HEK293 (cell line): ENCODE measurements around the gene TEX36.
"Not testable (repeated sequence)": the region's sequence is repeated elsewhere in the genome, so short reads cannot be mapped to it uniquely, and the experiment has no call there.

ENCODE experiments used
- CTCF ChIA-PET: fragments of 350-600 bp; formaldehyde crosslinking; extraction: SDS; loops from one replicate; lab custom pipeline; 2021; ENCODE audit warnings: antibody characterized with exemption; lab: Yijun Ruan, JAX
- POLR2A ChIA-PET: fragments of 300-600 bp; formaldehyde crosslinking; extraction: SDS; loops from one replicate; lab custom pipeline; 2020; ENCODE audit warnings: antibody characterized with exemption, inconsistent platforms; lab: Yijun Ruan, JAX
- H3K27ac ChIP-seq: fragments of 200-500 bp; sonication (Bioruptor generic); 2 replicates; pipeline ENCODE4 v1.5.1; 2014; ENCODE audit warnings: low read depth, low read length, control low read depth, inconsistent platforms; ENCODE audit errors: extremely low read depth
- H3K36me3 ChIP-seq, 2 experiments: fragments of 200-500 bp in 1 of 2; sonication (Bioruptor generic) in 1 of 2; 1 replicate in 1 of 2; 2 replicates in 1 of 2; pipeline ENCODE4 v1.5.1; 2014 to 2017; ENCODE audit warnings: inconsistent platforms in 2 of 2, low read length in 2 of 2; ENCODE audit not compliant: control insufficient read depth in 2 of 2, insufficient read depth in 1 of 2
- H3K4me1 ChIP-seq: fragments of 200-500 bp; sonication (Bioruptor generic); 2 replicates; pipeline ENCODE4 v1.5.1; 2014; ENCODE audit warnings: mild to moderate bottlenecking, low read length, inconsistent platforms; ENCODE audit not compliant: control insufficient read depth, insufficient read depth
- H3K4me3 ChIP-seq: 2 replicates; pipeline ENCODE4 v1.5.1; 2011; ENCODE audit warnings: low read depth, mild to moderate bottlenecking, control low read depth, low read length, moderate library complexity
- H3K9me3 ChIP-seq: fragments of 200-500 bp; sonication (Bioruptor generic); 2 replicates; pipeline ENCODE4 v1.5.1; 2014; ENCODE audit warnings: low read depth, low read length, inconsistent platforms; ENCODE audit not compliant: control insufficient read depth, insufficient read depth
- BCL6B ChIP-seq: fragments of 450-650 bp; formaldehyde crosslinking; IDR thresholded peaks from 2 replicates; pipeline ENCODE4 v1.5.1; 2017; ENCODE audit warnings: missing biosample characterization, missing genetic modification characterization
- CTCF ChIP-seq: fragments of 450-650 bp; formaldehyde crosslinking; IDR thresholded peaks from 2 replicates; pipeline ENCODE4 v1.5.1; 2016; ENCODE audit warnings: missing biosample characterization, missing genetic modification characterization
- PRDM6 ChIP-seq: fragments of 450-650 bp; formaldehyde crosslinking; IDR thresholded peaks from 2 replicates; pipeline ENCODE4 v1.5.1; 2017; ENCODE audit warnings: missing biosample characterization, missing genetic modification characterization
- ZBTB44 ChIP-seq: fragments of 450-650 bp; IDR thresholded peaks from 2 replicates; pipeline ENCODE4 v1.5.1; 2018; ENCODE audit warnings: missing biosample characterization, mild to moderate bottlenecking, missing genetic modification characterization
- ZNF146 ChIP-seq: fragments of 450-650 bp; formaldehyde crosslinking; IDR thresholded peaks from 2 replicates; pipeline ENCODE4 v1.5.1; 2016; ENCODE audit warnings: missing biosample characterization, missing genetic modification characterization
- ZNF19 ChIP-seq: fragments of 450-650 bp; formaldehyde crosslinking; IDR thresholded peaks from 2 replicates; pipeline ENCODE4; 2016; ENCODE audit warnings: missing biosample characterization, missing genetic modification characterization, low read depth
- ZNF223 ChIP-seq: fragments of 450-650 bp; formaldehyde crosslinking; IDR thresholded peaks from 2 replicates; pipeline ENCODE4 v1.5.1; 2016; ENCODE audit warnings: missing biosample characterization, missing genetic modification characterization
- ZNF280D ChIP-seq: fragments of 450-650 bp; formaldehyde crosslinking; IDR thresholded peaks from 2 replicates; pipeline ENCODE4 v1.5.1; 2016; ENCODE audit warnings: missing biosample characterization, missing genetic modification characterization
- ZNF311 ChIP-seq: fragments of 450-650 bp; formaldehyde crosslinking; IDR thresholded peaks from 2 replicates; pipeline ENCODE4 v1.5.1; 2017; ENCODE audit warnings: missing biosample characterization, missing genetic modification characterization, borderline replicate concordance
- ZNF48 ChIP-seq: fragments of 450-650 bp; formaldehyde crosslinking; IDR thresholded peaks from 2 replicates; pipeline ENCODE4 v1.5.1; 2016; ENCODE audit warnings: missing biosample characterization, missing genetic modification characterization
- ZNF488 ChIP-seq: fragments of 450-650 bp; formaldehyde crosslinking; IDR thresholded peaks from 2 replicates; pipeline ENCODE4 v1.5.1; 2016; ENCODE audit warnings: missing biosample characterization, missing genetic modification characterization
- ZNF521 ChIP-seq: fragments of 450-650 bp; formaldehyde crosslinking; IDR thresholded peaks from 2 replicates; pipeline ENCODE4 v1.5.1; 2017; ENCODE audit warnings: missing biosample characterization, mild to moderate bottlenecking, missing genetic modification characterization
- ZNF548 ChIP-seq: fragments of 450-650 bp; formaldehyde crosslinking; IDR thresholded peaks from 2 replicates; pipeline ENCODE4 v1.5.1; 2016; ENCODE audit warnings: missing biosample characterization, missing genetic modification characterization
- ZNF555 ChIP-seq: fragments of 450-650 bp; formaldehyde crosslinking; conservative IDR thresholded peaks from 2 replicates; pipeline ENCODE4 v1.5.1; 2017; ENCODE audit warnings: missing biosample characterization, mild to moderate bottlenecking, missing genetic modification characterization, inconsistent platforms
- ZNF580 ChIP-seq: fragments of 450-650 bp; formaldehyde crosslinking; IDR thresholded peaks from 2 replicates; pipeline ENCODE4 v1.5.1; 2016; ENCODE audit warnings: missing biosample characterization, missing genetic modification characterization
- ZNF596 ChIP-seq: fragments of 450-650 bp; IDR thresholded peaks from 2 replicates; pipeline ENCODE4 v1.5.0; 2018; ENCODE audit warnings: missing biosample characterization, mild to moderate bottlenecking, missing genetic modification characterization, moderate library complexity
- ZNF629 ChIP-seq: fragments of 450-650 bp; formaldehyde crosslinking; IDR thresholded peaks from 2 replicates; pipeline ENCODE4 v1.5.1; 2017; ENCODE audit warnings: missing biosample characterization, missing genetic modification characterization

Gene TEX36

GRCh38 chr10:125656523-125656922, 26.4 kb downstream of the TEX36 start:
- CTCF ChIA-PET: interaction anchor here (0.6 kb wide), 1 partner anchor 609 kb away, joined by 3 read pairs; no protein-coding TSS in a partner anchor

GRCh38 chr10:125653113-125653512, 29.9 kb downstream of the TEX36 start:
- H3K4me1 ChIP-seq, POLR2A ChIA-PET, H3K27ac ChIP-seq, H3K9me3 ChIP-seq, H3K4me3 ChIP-seq, H3K36me3 ChIP-seq, CTCF ChIA-PET: not testable (repeated sequence)
- TF ChIP-seq ZNF146 (peak; percentile 93), ZNF580 (tag by site-specific recombination) (peak; percentile 38; the same call in 1 of the 2 replicates), ZNF280D (tag by site-specific recombination) (0 out of 2 replicates have a peak, but pooled peaks have one; percentile 48)

More at GRCh38 chr10:125656523-125656922, 26.4 kb downstream of the TEX36 start:
- Histone ChIP-seq H3K4me3 (no peak overlapping the region), H3K36me3 (no peaks in the 10 kb centered on the region), H3K27ac (no peak overlapping the region), H3K9me3 (no peaks in the 10 kb centered on the region), H3K4me1 (peaks cover 5% of the 10 kb centered on the region)
- POLR2A ChIA-PET: no interaction called here
- TF ChIP-seq CTCF (peak; percentile 58), ZNF555 (no peak), ZNF488 (tag by site-specific recombination) (no peak)

- H3K4me3 ChIP-seq: no peak overlapping the region
- H3K9me3 ChIP-seq: no peaks in the 10 kb centered on the region
- H3K4me1 ChIP-seq: peaks cover 6% of the 10 kb centered on the region
- H3K36me3 ChIP-seq: no peaks in the 10 kb centered on the region
- TF ChIP-seq ZNF629 (tag by site-specific recombination) (no peak), ZNF311 (tag by site-specific recombination) (no peak)
- ChIA-PET POLR2A (no interaction called here), CTCF (no interaction called here)
- H3K27ac ChIP-seq: no peak overlapping the region
Measured at GRCh38 chr10:125646311-125646710, 36.7 kb downstream of the TEX36 start.

GRCh38 chr10:125641398-125641797, 41.6 kb downstream of the TEX36 start:
- H3K27ac ChIP-seq: no peak overlapping the region
- TF ChIP-seq PRDM6 (tag by site-specific recombination) (peak; percentile 68), ZNF19 (tag by site-specific recombination) (no peak), BCL6B (tag by site-specific recombination) (0 out of 2 replicates have a peak, but pooled peaks have one; percentile 26), ZNF596 (tag by site-specific recombination) (no peak), ZNF48 (tag by site-specific recombination) (no peak), ZNF548 (tag by site-specific recombination) (no peak), ZBTB44 (tag by site-specific recombination) (peak; percentile 76), ZNF223 (no peak), ZNF521 (tag by site-specific recombination) (no peak)

More at GRCh38 chr10:125641398-125641797, 41.6 kb downstream of the TEX36 start:
- H3K9me3 ChIP-seq: no peaks in the 10 kb centered on the region
- no peak overlapping the region for H3K4me3 ChIP-seq
- peaks cover 11% of the 10 kb centered on the region for H3K4me1 ChIP-seq
- ChIA-PET POLR2A (no interaction called here), CTCF (interaction anchor here (0.6 kb wide), 1 partner anchor 197 kb away, joined by 3 read pairs; no protein-coding TSS in a partner anchor)
- no peaks in the 10 kb centered on the region for H3K36me3 ChIP-seq
